ENCODE data around the gene LPO.

LPO gene

GRCh38 chr17:58291246-58291645 is 52.9 kb downstream of the LPO start:
- Histone ChIP-seq H3K27me3 (ENCODE audit: insufficient read depth, low read length) (no peaks in the 10 kb centered on the region), H3K4me3 (ENCODE audit: low read length) (no peak overlapping the region), H3K9ac (ENCODE audit: low read depth, low read length) (no peak overlapping the region), H3K36me3 (ENCODE audit: insufficient read depth, low read length) (no peaks in the 10 kb centered on the region), H3K9me3 (ENCODE audit: insufficient read depth, low read depth, low read length) (no peaks in the 10 kb centered on the region), H3K27ac (ENCODE audit: low read depth, low read length) (no peak overlapping the region), H3K4me1 (ENCODE audit: insufficient read depth, low read length) (no peaks in the 10 kb centered on the region)
- WGBS = 95% methylated on average over 5 of the region's 5 CpGs

- Histone ChIP-seq H3K9ac (ENCODE audit: low read depth, low read length) (no peak overlapping the region), H3K27ac (ENCODE audit: low read depth, low read length) (no peak overlapping the region), H3K4me3 (ENCODE audit: low read length) (no peak overlapping the region), H3K36me3 (ENCODE audit: insufficient read depth, low read length) (no peaks in the 10 kb centered on the region), H3K9me3 (ENCODE audit: insufficient read depth, low read depth, low read length) (no peaks in the 10 kb centered on the region), H3K27me3 (ENCODE audit: insufficient read depth, low read length) (no peaks in the 10 kb centered on the region), H3K4me1 (ENCODE audit: insufficient read depth, low read length) (no peaks in the 10 kb centered on the region)
- 90% methylated on average over 1 of the region's 1 CpG for WGBS
Measured at GRCh38 chr17:58294034-58294433, 55.6 kb downstream of the LPO start.

GRCh38 chr17:58300336-58300735 is 62.0 kb downstream of the LPO start:
- H3K4me1 ChIP-seq (ENCODE audit: insufficient read depth, low read length) = peaks cover 5% of the 10 kb centered on the region; the same call in 1 of the 2 replicates
- H3K36me3 ChIP-seq (ENCODE audit: insufficient read depth, low read length) = no peaks in the 10 kb centered on the region
- no peak overlapping the region for H3K27ac ChIP-seq (ENCODE audit: low read depth, low read length)
- H3K9ac ChIP-seq (ENCODE audit: low read depth, low read length) = no peak overlapping the region
- no peaks in the 10 kb centered on the region for H3K9me3 ChIP-seq (ENCODE audit: insufficient read depth, low read depth, low read length)
- WGBS = 92% methylated on average over 6 of the region's 6 CpGs
- no peak overlapping the region for H3K4me3 ChIP-seq (ENCODE audit: low read length)
- H3K27me3 ChIP-seq (ENCODE audit: insufficient read depth, low read length) = no peaks in the 10 kb centered on the region

GRCh38 chr17:58301504-58302150 is 63.2 kb downstream of the LPO start:
- no peaks in the 10 kb centered on the region for H3K36me3 ChIP-seq (ENCODE audit: insufficient read depth, low read length)
- H3K27ac ChIP-seq (ENCODE audit: low read depth, low read length) = no peak overlapping the region
- peaks cover 5% of the 10 kb centered on the region; the same call in 1 of the 2 replicates for H3K4me1 ChIP-seq (ENCODE audit: insufficient read depth, low read length)
- H3K9me3 ChIP-seq (ENCODE audit: insufficient read depth, low read depth, low read length) = no peaks in the 10 kb centered on the region
- H3K27me3 ChIP-seq (ENCODE audit: insufficient read depth, low read length) = no peaks in the 10 kb centered on the region
- H3K9ac ChIP-seq (ENCODE audit: low read depth, low read length) = no peak overlapping the region
- 82% methylated on average over 15 of the region's 16 CpGs for WGBS
- H3K4me3 ChIP-seq (ENCODE audit: low read length) = no peak overlapping the region

GRCh38 chr17:58302171-58302918 is 64.0 kb downstream of the LPO start:
- no peak overlapping the region for H3K27ac ChIP-seq (ENCODE audit: low read depth, low read length)
- 85% methylated on average over 9 of the region's 9 CpGs for WGBS
- H3K9ac ChIP-seq (ENCODE audit: low read depth, low read length) = no peak overlapping the region

GRCh38 chr17:58302919-58303585 is 64.7 kb downstream of the LPO start:
- Histone ChIP-seq H3K27ac (ENCODE audit: low read depth, low read length) (no peak overlapping the region), H3K27me3 (ENCODE audit: insufficient read depth, low read length) (no peaks in the 10 kb centered on the region), H3K4me3 (ENCODE audit: low read length) (no peak overlapping the region), H3K4me1 (ENCODE audit: insufficient read depth, low read length) (peaks cover 5% of the 10 kb centered on the region; the same call in 1 of the 2 replicates), H3K9me3 (ENCODE audit: insufficient read depth, low read depth, low read length) (no peaks in the 10 kb centered on the region), H3K9ac (ENCODE audit: low read depth, low read length) (no peak overlapping the region), H3K36me3 (ENCODE audit: insufficient read depth, low read length) (no peaks in the 10 kb centered on the region)
- WGBS = 92% methylated on average over 7 of the region's 9 CpGs

More at GRCh38 chr17:58302171-58302918, 64.0 kb downstream of the LPO start:
- Histone ChIP-seq H3K9me3 (ENCODE audit: insufficient read depth, low read depth, low read length) (no peaks in the 10 kb centered on the region), H3K36me3 (ENCODE audit: insufficient read depth, low read length) (no peaks in the 10 kb centered on the region), H3K4me1 (ENCODE audit: insufficient read depth, low read length) (peaks cover 5% of the 10 kb centered on the region; the same call in 1 of the 2 replicates), H3K27me3 (ENCODE audit: insufficient read depth, low read length) (no peaks in the 10 kb centered on the region), H3K4me3 (ENCODE audit: low read length) (no peak overlapping the region)

GRCh38 chr17:58303971-58304749 is 65.8 kb downstream of the LPO start:
- Histone ChIP-seq H3K9ac (ENCODE audit: low read depth, low read length) (0 out of 2 replicates have a peak overlapping the region, but pooled peaks have one; percentile 18), H3K9me3 (ENCODE audit: insufficient read depth, low read depth, low read length) (no peaks in the 10 kb centered on the region), H3K4me1 (ENCODE audit: insufficient read depth, low read length) (peaks cover 5% of the 10 kb centered on the region; the same call in 1 of the 2 replicates), H3K36me3 (ENCODE audit: insufficient read depth, low read length) (no peaks in the 10 kb centered on the region), H3K4me3 (ENCODE audit: low read length) (no peak overlapping the region), H3K27me3 (ENCODE audit: insufficient read depth, low read length) (no peaks in the 10 kb centered on the region), H3K27ac (ENCODE audit: low read depth, low read length) (no peak overlapping the region)
- 54% methylated on average over 10 of the region's 10 CpGs for WGBS

- Histone ChIP-seq H3K9me3 (ENCODE audit: insufficient read depth, low read depth, low read length) (no peaks in the 10 kb centered on the region), H3K36me3 (ENCODE audit: insufficient read depth, low read length) (no peaks in the 10 kb centered on the region), H3K27ac (ENCODE audit: low read depth, low read length) (no peak overlapping the region), H3K27me3 (ENCODE audit: insufficient read depth, low read length) (no peaks in the 10 kb centered on the region), H3K4me3 (ENCODE audit: low read length) (no peak overlapping the region), H3K9ac (ENCODE audit: low read depth, low read length) (0 out of 2 replicates have a peak overlapping the region, but pooled peaks have one; percentile 18), H3K4me1 (ENCODE audit: insufficient read depth, low read length) (peaks cover 5% of the 10 kb centered on the region; the same call in 1 of the 2 replicates)
- WGBS = 94% methylated on average over 14 of the region's 14 CpGs
Measured at GRCh38 chr17:58304750-58305486, 66.5 kb downstream of the LPO start.

- Histone ChIP-seq H3K27ac (ENCODE audit: low read depth, low read length) (no peak overlapping the region), H3K27me3 (ENCODE audit: insufficient read depth, low read length) (no peaks in the 10 kb centered on the region), H3K4me1 (ENCODE audit: insufficient read depth, low read length) (peaks cover 5% of the 10 kb centered on the region; the same call in 1 of the 2 replicates), H3K4me3 (ENCODE audit: low read length) (no peak overlapping the region), H3K36me3 (ENCODE audit: insufficient read depth, low read length) (no peaks in the 10 kb centered on the region), H3K9me3 (ENCODE audit: insufficient read depth, low read depth, low read length) (no peaks in the 10 kb centered on the region), H3K9ac (ENCODE audit: low read depth, low read length) (no peak overlapping the region)
- WGBS = 89% methylated on average over 8 of the region's 8 CpGs
Measured at GRCh38 chr17:58305626-58306025, 67.2 kb downstream of the LPO start.

All from HUES64 (cell line).